Endothelial cell of umbilical vein (primary cell): ENCODE results near the gene ADAMTS14. TPM values are rescaled to one million over a fixed set of nuclear protein-coding genes. Genes with fewer than 3 reads are reported as not detected.

Experiments used
- BruUV-seq: library from RNA; stranded (reverse); fragments of 400-500 nt; replicated peaks from 2 replicates; lab custom pipeline; 2021; lab: Mats Ljungman, UMichigan
- CTCF ChIA-PET: fragments of 300-600, 350-600 bp; sonication (Branson Sonifier 250); formaldehyde crosslinking; loops from one replicate; lab custom pipeline; 2021; ENCODE audit warnings: antibody characterized with exemption, inconsistent platforms; lab: Charles Lee
- POLR2A ChIA-PET: fragments of 300-600, 350-600 bp; sonication (Branson Sonifier 250); formaldehyde crosslinking; loops from one replicate; lab custom pipeline; 2021; ENCODE audit warnings: antibody characterized with exemption, inconsistent platforms; lab: Charles Lee
- DNase-seq: peaks from one replicate; pipeline ENCODE4 v3.0.0-alpha.2; 2011; ENCODE audit warnings: low read depth, low spot score
- FAIRE-seq: peaks from 2 replicates; lab custom pipeline; 2011; peaks lifted over from hg19 to GRCh38; lab: Jason Lieb, UNC
- H2AFZ ChIP-seq: 2 replicates; pipeline ENCODE4 v1.6.0; 2012; ENCODE audit warnings: low read depth, low read length, control low read depth, inconsistent platforms
- H3K27ac ChIP-seq: 2 replicates; pipeline ENCODE4 v1.5.1; 2011; ENCODE audit warnings: low read depth, mild to moderate bottlenecking, control low read depth, low read length, moderate library complexity; ENCODE audit not compliant: insufficient read depth
- H3K27me3 ChIP-seq, 2 experiments: 2 replicates each; pipeline versions ENCODE4 v1.6.0 to v1.6.1; 2011; ENCODE audit warnings: low read length in 2 of 2, mixed read lengths in 1 of 2; ENCODE audit not compliant: control insufficient read depth in 2 of 2, insufficient read depth in 2 of 2
- H3K36me3 ChIP-seq, 2 experiments: 2 replicates in 1 of 2; 3 replicates in 1 of 2; pipeline ENCODE4 v1.5.1; 2011; ENCODE audit warnings: low read length in 2 of 2, mild to moderate bottlenecking in 1 of 2, moderate library complexity in 1 of 2; ENCODE audit not compliant: control insufficient read depth in 2 of 2, insufficient read depth in 2 of 2; ENCODE audit errors: extremely low read depth in 1 of 2
- H3K4me1 ChIP-seq: 3 replicates; pipeline ENCODE4 v1.5.1; 2011; ENCODE audit warnings: mild to moderate bottlenecking, low read length; ENCODE audit not compliant: control insufficient read depth, insufficient read depth; ENCODE audit errors: extremely low read depth
- H3K4me2 ChIP-seq: 2 replicates; pipeline ENCODE4 v1.6.1; 2011; ENCODE audit warnings: low read length, control low read depth, mixed read lengths; ENCODE audit not compliant: insufficient read depth
- H3K4me3 ChIP-seq, 3 experiments: fragments of 200-600 bp in 1 of 3; sonication (generic), shearing (Covaris generic) in 1 of 3; replicated peaks in 1 of 3; 2 replicates each; pipeline ENCODE4 v1.5.1; 2011 to 2016; ENCODE audit warnings: control low read depth in 3 of 3, low read length in 3 of 3, mild to moderate bottlenecking in 2 of 3, inconsistent platforms in 1 of 3, low read depth in 1 of 3, moderate library complexity in 1 of 3; ENCODE audit not compliant: insufficient read depth in 1 of 3
- H3K79me2 ChIP-seq: 2 replicates; pipeline ENCODE4 v1.6.0; 2012; ENCODE audit warnings: low read length, inconsistent platforms; ENCODE audit not compliant: control insufficient read depth, insufficient read depth
- H3K9ac ChIP-seq: replicated peaks from 2 replicates; pipeline ENCODE3; 2011; ENCODE audit warnings: low read length, control low read depth; ENCODE audit not compliant: insufficient read depth; ENCODE audit errors: extremely low read depth
- H3K9me1 ChIP-seq: replicated peaks from 3 replicates; pipeline ENCODE4 v1.6.0; 2011; ENCODE audit warnings: mild to moderate bottlenecking, low read length; ENCODE audit not compliant: control insufficient read depth, insufficient read depth; ENCODE audit errors: extremely low read depth
- H3K9me3 ChIP-seq: replicated peaks from 2 replicates; pipeline ENCODE4 v1.5.1; 2012; ENCODE audit warnings: low read length, inconsistent platforms; ENCODE audit not compliant: control insufficient read depth, insufficient read depth
- H4K20me1 ChIP-seq: replicated peaks from 2 replicates; pipeline ENCODE3; 2011; ENCODE audit warnings: mild to moderate bottlenecking, low read length; ENCODE audit not compliant: control insufficient read depth, insufficient read depth; ENCODE audit errors: extremely low read depth
- EZH2 ChIP-seq: IDR thresholded peaks from 2 replicates; pipeline ENCODE4 v1.6.1; 2012; ENCODE audit warnings: borderline replicate concordance, low read depth, mild to moderate bottlenecking, moderate library complexity, low read length, inconsistent platforms; ENCODE audit not compliant: severe bottlenecking
- FOS ChIP-seq: IDR thresholded peaks from 2 replicates; pipeline ENCODE4 v1.6.1; 2011; ENCODE audit warnings: mild to moderate bottlenecking, low read length, moderate library complexity, borderline replicate concordance; ENCODE audit not compliant: insufficient read depth
- GATA2 ChIP-seq: IDR thresholded peaks from 2 replicates; pipeline ENCODE4 v1.7.0; 2011; ENCODE audit warnings: low read depth, mild to moderate bottlenecking, moderate library complexity, mixed read lengths, low read length; ENCODE audit not compliant: insufficient read length, insufficient read depth
- JUN ChIP-seq: IDR thresholded peaks from 2 replicates; pipeline ENCODE4 v1.6.1; 2011; ENCODE audit warnings: borderline replicate concordance, low read depth; ENCODE audit not compliant: insufficient read length, insufficient read depth
- MYC ChIP-seq: IDR thresholded peaks from one replicate; pipeline ENCODE4 v1.6.1; 2011; ENCODE audit warnings: mild to moderate bottlenecking, low read depth, low read length
- POLR2A ChIP-seq: IDR thresholded peaks from 2 replicates; pipeline ENCODE4 v1.6.1; 2012; ENCODE audit warnings: low read depth, mild to moderate bottlenecking, control low read depth, low read length
- POLR2AphosphoS5 ChIP-seq: IDR thresholded peaks from 2 replicates; pipeline ENCODE4 v1.6.1; 2012; ENCODE audit warnings: low read depth, mild to moderate bottlenecking, control low read depth, low read length, moderate library complexity; ENCODE audit not compliant: insufficient read depth
- dilution Hi-C: fragments of 300-500 bp; cut with MboI; formaldehyde crosslinking; loops from one replicate; pipeline ENCODE4 v1.15.0; 2019; ENCODE audit warnings: low sequenced_read_pairs; ENCODE audit not compliant: extremely low pct_ligation_motif_present
- intact Hi-C: fragments of 100-400 bp; cut with micrococcal nuclease; formaldehyde crosslinking; loops from one replicate; pipeline ENCODE4 v1.10.0; 2022
- polyA plus RNA-seq, 4 experiments: library from polyadenylated mRNA; depleted of rRNA in 3 of 4; stranded (reverse) in 3 of 4; unstranded in 1 of 4; fragments of >200 nt; gene quantifications; 2 replicates each; pipeline versions ENCODE4 v1.2.1 to v1.2.3, GENCODE V29; 2011 to 2012; ENCODE audit warnings: missing spikeins in 1 of 4
- total RNA-seq: library from RNA; stranded (reverse); gene quantifications from 2 replicates; pipeline ENCODE4 v1.2.3, GENCODE V29; 2021
- TF ChIP-seq, protein P1 (sequence below): IDR thresholded peaks from 2 replicates; pipeline ENCODE4 v1.6.1; 2011; ENCODE audit not compliant: insufficient read depth, insufficient read length
- TF ChIP-seq, protein P2 (sequence below), 2 donors: IDR thresholded peaks; 1 replicate in 1 of 2; 2 replicates in 1 of 2; pipeline ENCODE4 v1.5.1; 2011; ENCODE audit warnings: low read length in 2 of 2, mild to moderate bottlenecking in 2 of 2, moderate library complexity in 2 of 2, control low read depth in 1 of 2, inconsistent platforms in 1 of 2, low read depth in 1 of 2; ENCODE audit not compliant: insufficient read depth in 1 of 2; ENCODE audit errors: extremely low read depth in 1 of 2

Gene ADAMTS14
- total and polyA plus RNA-seq, 2 donors (not counting 3 experiments of a cell fraction or from before 2014, with no cell fraction given) = not detected

DNA sequence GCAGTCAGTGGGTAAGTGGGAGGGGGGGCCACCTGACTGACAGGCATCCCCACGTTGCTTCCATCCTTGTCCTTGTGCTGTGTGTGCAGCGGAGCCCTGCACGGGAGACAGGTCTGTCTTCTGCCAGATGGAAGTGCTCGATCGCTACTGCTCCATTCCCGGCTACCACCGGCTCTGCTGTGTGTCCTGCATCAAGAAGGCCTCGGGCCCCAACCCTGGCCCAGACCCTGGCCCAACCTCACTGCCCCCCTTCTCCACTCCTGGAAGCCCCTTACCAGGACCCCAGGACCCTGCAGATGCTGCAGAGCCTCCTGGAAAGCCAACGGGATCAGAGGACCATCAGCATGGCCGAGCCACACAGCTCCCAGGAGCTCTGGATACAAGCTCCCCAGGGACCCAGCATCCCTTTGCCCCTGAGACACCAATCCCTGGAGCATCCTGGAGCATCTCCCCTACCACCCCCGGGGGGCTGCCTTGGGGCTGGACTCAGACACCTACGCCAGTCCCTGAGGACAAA lies 88.0 kb downstream of the ADAMTS14 start:
- TF ChIP-seq POLR2A = no peak
- no peak for TF ChIP-seq MYC
- TF ChIP-seq JUN = no peak
- TF ChIP-seq POLR2AphosphoS5 = no peak
- TF ChIP-seq GATA2 = no peak
- no peak for TF ChIP-seq EZH2
- TF ChIP-seq, protein P1, sequence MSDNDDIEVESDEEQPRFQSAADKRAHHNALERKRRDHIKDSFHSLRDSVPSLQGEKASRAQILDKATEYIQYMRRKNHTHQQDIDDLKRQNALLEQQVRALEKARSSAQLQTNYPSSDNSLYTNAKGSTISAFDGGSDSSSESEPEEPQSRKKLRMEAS = no peak
- TF ChIP-seq FOS = no peak
- TF ChIP-seq, protein P2, sequence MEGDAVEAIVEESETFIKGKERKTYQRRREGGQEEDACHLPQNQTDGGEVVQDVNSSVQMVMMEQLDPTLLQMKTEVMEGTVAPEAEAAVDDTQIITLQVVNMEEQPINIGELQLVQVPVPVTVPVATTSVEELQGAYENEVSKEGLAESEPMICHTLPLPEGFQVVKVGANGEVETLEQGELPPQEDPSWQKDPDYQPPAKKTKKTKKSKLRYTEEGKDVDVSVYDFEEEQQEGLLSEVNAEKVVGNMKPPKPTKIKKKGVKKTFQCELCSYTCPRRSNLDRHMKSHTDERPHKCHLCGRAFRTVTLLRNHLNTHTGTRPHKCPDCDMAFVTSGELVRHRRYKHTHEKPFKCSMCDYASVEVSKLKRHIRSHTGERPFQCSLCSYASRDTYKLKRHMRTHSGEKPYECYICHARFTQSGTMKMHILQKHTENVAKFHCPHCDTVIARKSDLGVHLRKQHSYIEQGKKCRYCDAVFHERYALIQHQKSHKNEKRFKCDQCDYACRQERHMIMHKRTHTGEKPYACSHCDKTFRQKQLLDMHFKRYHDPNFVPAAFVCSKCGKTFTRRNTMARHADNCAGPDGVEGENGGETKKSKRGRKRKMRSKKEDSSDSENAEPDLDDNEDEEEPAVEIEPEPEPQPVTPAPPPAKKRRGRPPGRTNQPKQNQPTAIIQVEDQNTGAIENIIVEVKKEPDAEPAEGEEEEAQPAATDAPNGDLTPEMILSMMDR (IDR thresholded peaks at IDR 0.05; ENCODE audit: extremely low read depth in 1 of 2, insufficient read depth in 1 of 2, low read depth in 1 of 2, low read length in 2 of 2) = no peak
- dilution Hi-C loops = no loop called here

More for the DNA sequence above, 88.0 kb downstream of the ADAMTS14 start:
- Histone ChIP-seq H3K27me3 (peaks cover 0 to 3% of the 10 kb centered on the region in 2 experiments), H3K27ac (no peak overlapping the region), H3K9me1 (no peaks in the 10 kb centered on the region), H3K9ac (no peak overlapping the region), H3K79me2 (no peaks in the 10 kb centered on the region), H3K9me3 (no peaks in the 10 kb centered on the region), H3K36me3 (no peaks in the 10 kb centered on the region), H2AFZ (no peak overlapping the region), H3K4me2 (no peak overlapping the region), H4K20me1 (no peaks in the 10 kb centered on the region), H3K4me3 (no peak overlapping the region), H3K4me1 (no peaks in the 10 kb centered on the region)
- BruUV-seq = no TSS peak
- no peak for FAIRE-seq
- intact Hi-C loops = no loop called here
- ChIA-PET POLR2A (interaction anchor here (0.6 kb wide), 1 partner anchor 92 kb away, joined by 3 read pairs; no protein-coding TSS in a partner anchor), CTCF (interaction anchor here (0.8 to 3.6 kb wide), 8 partner anchors 9 to 539 kb away, joined by 3 to 32 read pairs (median 4); no protein-coding TSS in a partner anchor)
- no peak for DNase-seq
